Measurements from ENCODE around the gene FANCC.

Gene FANCC

GRCh38 chr9:95104980-95105379 lies 212.5 kb downstream of the FANCC start:
- DNase-seq (ENCODE audit: low read depth in 1 of 2, low spot score in 1 of 2), result no peak
- in situ Hi-C loops (cut with HindIII; ENCODE audit: low pct_unique_long_range_greater_than_20kb, low sequenced_read_pairs), result no loop called here
- TF ChIP-seq JUND (IDR thresholded peaks at IDR 0.05; ENCODE audit: low read depth), result no peak

GRCh38 chr9:95104581-95104960 lies 212.9 kb downstream of the FANCC start:
- in situ Hi-C loops (cut with HindIII; ENCODE audit: low pct_unique_long_range_greater_than_20kb, low sequenced_read_pairs), result no loop called here
- DNase-seq (ENCODE audit: low read depth in 1 of 2, low spot score in 1 of 2), result no peak
- no peak for TF ChIP-seq JUND (IDR thresholded peaks at IDR 0.05; ENCODE audit: low read depth)

GRCh38 chr9:95103871-95104580 lies 213.5 kb downstream of the FANCC start:
- no peak for DNase-seq (ENCODE audit: low read depth in 1 of 2, low spot score in 1 of 2)
- in situ Hi-C loops (cut with HindIII; ENCODE audit: low pct_unique_long_range_greater_than_20kb, low sequenced_read_pairs), result no loop called here
- no peak for TF ChIP-seq JUND (IDR thresholded peaks at IDR 0.05; ENCODE audit: low read depth)

GRCh38 chr9:95103281-95103771 lies 214.2 kb downstream of the FANCC start:
- TF ChIP-seq JUND (IDR thresholded peaks at IDR 0.05; ENCODE audit: low read depth), result no peak

GRCh38 chr9:95102572-95102971 lies 214.9 kb downstream of the FANCC start:
- TF ChIP-seq JUND (IDR thresholded peaks at IDR 0.05; ENCODE audit: low read depth), result no peak
- peak in 1 of 2 experiments; percentile 62 for DNase-seq (ENCODE audit: low read depth in 1 of 2, low spot score in 1 of 2)
- in situ Hi-C loops (cut with HindIII; ENCODE audit: low pct_unique_long_range_greater_than_20kb, low sequenced_read_pairs), result no loop called here

More at GRCh38 chr9:95103281-95103771, 214.2 kb downstream of the FANCC start:
- in situ Hi-C loops (cut with HindIII; ENCODE audit: low pct_unique_long_range_greater_than_20kb, low sequenced_read_pairs), result no loop called here
- DNase-seq (ENCODE audit: low read depth in 1 of 2, low spot score in 1 of 2), result no peak

GRCh38 chr9:95102001-95102433 lies 215.5 kb downstream of the FANCC start:
- no peak for TF ChIP-seq JUND (IDR thresholded peaks at IDR 0.05; ENCODE audit: low read depth)
- in situ Hi-C loops (cut with HindIII; ENCODE audit: low pct_unique_long_range_greater_than_20kb, low sequenced_read_pairs), result no loop called here
- DNase-seq (ENCODE audit: low read depth in 1 of 2, low spot score in 1 of 2), result peak in 1 of 2 experiments; percentile 75

- in situ Hi-C loops (cut with HindIII; ENCODE audit: low pct_unique_long_range_greater_than_20kb, low sequenced_read_pairs), result no loop called here
These were observed 216.2 kb downstream of the FANCC start for GRCh38 chr9:95101326-95101725.

GRCh38 chr9:95100071-95100627 lies 217.4 kb downstream of the FANCC start:
- DNase-seq (ENCODE audit: low read depth in 1 of 2, low spot score in 1 of 2), result no peak
- in situ Hi-C loops (cut with HindIII; ENCODE audit: low pct_unique_long_range_greater_than_20kb, low sequenced_read_pairs), result no loop called here
- no peak for TF ChIP-seq JUND (IDR thresholded peaks at IDR 0.05; ENCODE audit: low read depth)

More at GRCh38 chr9:95101326-95101725, 216.2 kb downstream of the FANCC start:
- no peak for TF ChIP-seq JUND (IDR thresholded peaks at IDR 0.05; ENCODE audit: low read depth)
- no peak for DNase-seq (ENCODE audit: low read depth in 1 of 2, low spot score in 1 of 2)

GRCh38 chr9:95099321-95100070 lies 218.0 kb downstream of the FANCC start:
- in situ Hi-C loops (cut with HindIII; ENCODE audit: low pct_unique_long_range_greater_than_20kb, low sequenced_read_pairs), result no loop called here
- DNase-seq (ENCODE audit: low read depth in 1 of 2, low spot score in 1 of 2), result no peak
- no peak for TF ChIP-seq JUND (IDR thresholded peaks at IDR 0.05; ENCODE audit: low read depth)

- DNase-seq (ENCODE audit: low read depth in 1 of 2, low spot score in 1 of 2), result no peak
- TF ChIP-seq JUND (IDR thresholded peaks at IDR 0.05; ENCODE audit: low read depth), result no peak
- in situ Hi-C loops (cut with HindIII; ENCODE audit: low pct_unique_long_range_greater_than_20kb, low sequenced_read_pairs), result no loop called here
These were observed 219.1 kb downstream of the FANCC start for GRCh38 chr9:95098391-95098921.

GRCh38 chr9:95097279-95097678 lies 220.2 kb downstream of the FANCC start:
- in situ Hi-C loops (cut with HindIII; ENCODE audit: low pct_unique_long_range_greater_than_20kb, low sequenced_read_pairs), result no loop called here
- DNase-seq (ENCODE audit: low read depth in 1 of 2, low spot score in 1 of 2), result no peak
- TF ChIP-seq JUND (IDR thresholded peaks at IDR 0.05; ENCODE audit: low read depth), result no peak

- no peak for TF ChIP-seq JUND (IDR thresholded peaks at IDR 0.05; ENCODE audit: low read depth)
- DNase-seq (ENCODE audit: low read depth in 1 of 2, low spot score in 1 of 2), result no peak
- in situ Hi-C loops (cut with HindIII; ENCODE audit: low pct_unique_long_range_greater_than_20kb, low sequenced_read_pairs), result no loop called here
These were observed 220.7 kb downstream of the FANCC start for GRCh38 chr9:95096807-95097206.

- in situ Hi-C loops (cut with HindIII; ENCODE audit: low pct_unique_long_range_greater_than_20kb, low sequenced_read_pairs), result no loop called here
- DNase-seq (ENCODE audit: low read depth in 1 of 2, low spot score in 1 of 2), result no peak
- TF ChIP-seq JUND (IDR thresholded peaks at IDR 0.05; ENCODE audit: low read depth), result no peak
These were observed 221.1 kb downstream of the FANCC start for GRCh38 chr9:95096381-95096780.
